Measurements from ENCODE around the gene SPINK1.
"Not testable (repeated sequence)": the region's sequence is repeated elsewhere in the genome, so short reads cannot be mapped to it uniquely, and the experiment has no call there.

Gene SPINK1

DNA sequence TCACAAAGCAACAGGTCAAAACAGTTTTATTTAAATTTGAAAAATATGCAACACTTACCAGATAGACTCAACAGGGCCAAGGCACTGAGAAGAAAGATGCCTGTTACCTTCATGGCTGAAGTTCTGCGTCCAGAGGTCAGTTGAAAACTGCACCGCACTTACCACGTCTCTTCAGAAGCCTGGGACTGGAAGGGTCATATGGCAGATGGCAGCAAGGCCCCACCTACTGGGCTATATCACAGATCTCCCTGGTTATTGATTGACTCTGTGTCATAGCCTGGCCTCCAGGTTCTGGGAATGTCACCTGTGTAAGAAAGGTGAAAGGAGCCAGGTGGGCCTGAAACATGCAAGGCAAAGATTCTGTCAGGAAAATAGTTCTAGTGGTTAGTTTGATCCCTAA is at the start of gene SPINK1:
TSS of gene SPINK1 (minus strand) at position 207 of the 400 bp plus-strand sequence. CDS start at position 113, 94 bp downstream.
- DNase-seq: no peak

DNA sequence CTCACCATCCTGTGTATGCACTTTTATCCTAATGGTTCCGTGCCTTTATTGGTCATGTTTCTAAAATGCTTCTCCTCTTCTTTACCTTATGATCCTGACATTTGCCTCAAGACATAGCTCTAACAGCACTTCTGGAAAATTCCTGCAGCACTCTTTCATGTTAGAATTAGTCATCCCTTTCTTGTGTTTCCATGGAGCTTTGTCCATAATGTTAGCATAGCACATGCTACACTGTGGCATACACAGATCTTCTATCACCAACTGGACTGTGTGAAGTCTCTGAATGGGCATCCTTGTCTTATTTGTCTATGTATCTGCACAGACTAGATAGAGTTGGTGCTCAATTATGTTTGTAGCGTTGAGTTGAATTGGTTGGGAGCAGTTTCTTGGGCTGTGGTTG is 49.0 kb upstream of the SPINK1 start:
- no peak for DNase-seq

GRCh38 chr5:147879784-147880183 is 48.3 kb upstream of the SPINK1 start:
- DNase-seq: no peak

DNA sequence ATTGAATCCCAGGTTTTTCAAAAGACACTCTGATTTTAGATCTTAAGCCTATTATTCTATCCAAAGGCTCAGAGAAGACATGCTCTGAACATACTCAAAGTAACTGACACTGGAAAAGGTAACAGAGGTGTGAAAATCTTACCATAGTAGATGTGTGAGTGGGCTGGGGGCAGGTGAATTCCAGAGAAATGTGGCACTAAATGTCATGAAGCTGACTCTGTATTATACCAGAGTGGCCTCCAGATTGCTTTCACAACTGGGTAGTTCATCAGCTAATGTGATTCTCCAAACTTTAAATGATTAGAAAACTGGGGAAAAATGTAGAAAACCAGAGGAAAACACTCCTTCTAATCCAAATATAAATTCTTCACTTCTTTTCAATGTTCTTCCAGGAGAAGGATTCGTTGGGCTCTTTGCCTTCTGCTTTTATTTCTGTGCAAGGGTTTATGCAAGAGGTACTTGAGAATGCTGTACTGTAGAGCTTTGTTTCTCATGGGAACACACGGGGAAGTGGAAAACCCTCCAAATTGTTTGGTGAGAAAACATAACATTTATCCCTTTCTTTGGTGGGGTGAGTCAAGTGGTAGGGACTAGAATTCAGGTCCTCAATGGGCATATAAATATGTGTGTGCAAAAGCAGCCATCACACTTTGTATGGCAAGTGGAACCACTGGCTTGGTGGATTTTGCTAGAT is 46.7 kb upstream of the SPINK1 start, which contains the start of gene SCGB3A2:
TSS of gene SCGB3A2 (plus strand) at position 646 of the 694 bp plus-strand sequence. CDS start 93 bp downstream, outside the sequence.
- DNase-seq: no peak

DNA sequence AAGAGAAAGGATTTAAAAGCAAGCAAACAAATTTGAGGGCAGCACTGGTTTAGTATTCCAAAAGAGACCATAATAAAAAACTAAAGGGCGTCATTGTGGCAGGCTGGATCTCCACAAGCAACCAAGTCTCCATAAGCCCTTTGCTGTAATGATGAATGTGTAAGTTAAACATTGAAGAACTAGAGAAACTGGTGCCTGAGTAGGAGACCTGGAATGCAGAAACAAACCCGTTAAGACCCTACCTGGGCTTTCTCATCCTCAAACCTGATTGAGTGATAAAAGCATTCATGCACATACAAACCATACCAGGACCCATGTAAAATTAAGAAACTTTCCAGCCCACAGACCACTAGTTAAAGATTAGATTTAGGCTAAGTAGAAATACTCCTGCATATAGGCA is 45.2 kb upstream of the SPINK1 start:
- no peak for DNase-seq

DNA sequence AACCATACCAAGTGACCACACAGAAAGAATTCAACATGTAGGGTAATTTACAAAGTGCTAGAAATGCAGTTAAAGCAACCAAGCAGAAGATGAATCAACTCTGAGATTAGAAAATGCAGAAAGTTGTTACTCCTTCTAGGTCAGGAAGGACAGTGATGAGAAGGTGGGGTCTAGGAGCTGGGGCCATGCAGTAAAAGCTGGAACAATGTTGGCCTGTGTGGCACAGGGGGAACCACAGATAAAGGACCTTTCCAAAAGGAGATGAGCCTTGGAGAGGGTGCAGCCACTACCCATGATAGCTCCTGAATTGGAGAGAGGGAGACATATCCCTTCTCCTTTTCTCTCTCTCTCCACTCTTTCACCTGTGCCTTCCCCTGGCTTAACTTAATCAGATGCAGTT is 44.7 kb upstream of the SPINK1 start:
- DNase-seq: no peak

- DNase-seq: no peak
Observed at GRCh38 chr5:147874910-147875367, 43.5 kb upstream of the SPINK1 start.

DNA sequence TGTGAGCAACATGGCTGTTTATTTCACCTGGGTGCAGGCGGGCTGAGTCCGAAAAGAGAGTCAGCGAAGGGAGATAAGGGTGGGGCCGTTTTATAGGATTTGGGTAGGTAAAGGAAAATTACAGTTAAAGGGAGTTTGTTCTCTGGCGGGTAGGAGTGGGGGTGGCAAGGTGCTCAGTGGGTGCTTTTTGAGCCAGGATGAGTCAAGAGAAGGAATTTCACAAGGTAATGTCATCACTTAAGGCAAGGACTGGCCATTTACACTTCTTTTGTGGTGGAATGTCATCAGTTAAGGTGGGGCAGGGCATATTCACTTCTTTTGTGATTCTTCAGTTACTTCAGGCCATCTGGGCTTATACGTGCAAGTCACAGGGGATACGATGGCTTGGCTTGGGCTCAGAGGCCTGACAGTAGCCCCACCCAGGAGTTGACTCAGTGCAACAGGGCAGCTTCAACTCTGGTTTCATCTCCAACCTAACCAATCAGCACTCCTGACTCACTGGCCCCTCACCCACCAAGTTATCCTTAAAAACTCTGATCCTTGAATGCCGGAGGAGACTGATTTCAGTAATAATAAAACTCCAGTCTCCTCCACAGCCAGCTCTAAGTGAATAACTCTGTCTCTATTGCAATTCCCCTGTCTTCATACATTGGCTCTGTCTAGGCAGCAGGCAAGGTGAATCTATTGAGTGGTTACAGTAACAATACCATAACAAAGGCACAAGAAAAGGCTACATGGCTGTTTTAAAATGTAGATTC is 42.8 kb upstream of the SPINK1 start:
- not testable (repeated sequence) for DNase-seq

DNA sequence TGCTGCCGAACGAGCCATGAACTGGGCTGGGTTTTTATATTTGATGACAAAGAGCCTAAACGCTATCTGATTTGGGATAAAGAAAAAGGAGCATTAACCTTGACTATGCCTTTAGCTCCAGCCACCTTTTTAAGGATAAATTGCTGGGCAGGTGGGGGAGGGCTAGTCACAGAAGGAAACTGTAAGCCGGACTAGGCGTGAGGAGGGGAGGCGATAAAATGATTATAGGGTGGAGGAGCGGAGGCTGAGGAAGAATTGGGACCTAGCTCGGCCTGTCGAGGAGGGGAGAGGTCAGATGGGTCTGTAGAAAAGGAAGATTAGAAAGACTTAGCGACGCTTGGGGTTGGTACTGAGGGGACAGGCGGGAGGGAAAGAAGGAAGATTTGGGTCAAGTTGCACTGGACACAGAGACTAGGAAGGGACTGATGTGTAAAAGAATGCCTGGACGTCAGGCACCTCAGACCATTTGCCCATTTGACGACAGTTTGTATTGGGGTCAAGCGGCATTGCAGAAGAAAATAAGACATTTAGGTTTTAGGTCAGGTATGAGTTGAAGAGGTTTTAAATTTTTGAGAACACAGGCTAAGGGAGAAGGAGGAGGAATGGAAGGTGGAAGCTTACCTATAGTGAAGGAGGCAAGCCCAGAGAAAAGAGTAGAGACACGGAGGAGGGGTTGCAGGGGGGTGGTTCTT is 41.4 kb upstream of the SPINK1 start:
- not testable (repeated sequence) for DNase-seq

DNA sequence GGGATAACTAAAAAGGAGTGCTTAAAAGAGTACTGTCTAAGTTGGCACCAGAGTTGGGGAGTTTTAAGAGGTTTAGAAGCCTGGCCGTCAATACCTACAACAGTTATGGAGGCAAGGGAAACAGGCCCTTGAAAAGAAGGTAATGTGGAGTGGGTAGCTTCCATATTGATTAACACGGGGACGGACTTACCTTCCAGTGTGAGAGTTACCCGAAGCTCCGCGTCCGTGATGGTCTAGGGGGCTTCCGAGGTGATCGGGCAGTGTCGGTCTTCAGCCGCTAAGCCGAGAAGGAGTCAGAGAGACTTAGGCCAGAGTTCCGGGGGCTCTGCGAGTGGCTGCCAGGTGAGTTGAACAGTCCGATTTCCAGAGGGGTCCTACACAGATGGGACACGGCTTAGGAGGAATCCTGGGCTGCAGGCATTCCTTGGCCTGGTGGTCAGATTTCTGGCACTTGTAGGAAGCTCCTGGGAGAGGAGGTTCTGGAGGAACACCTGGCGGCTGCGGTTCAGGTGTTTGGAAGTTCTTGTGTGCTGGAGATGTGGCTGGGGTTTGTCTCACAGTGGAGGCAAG is 40.6 kb upstream of the SPINK1 start:
- DNase-seq: not testable (repeated sequence)

GRCh38 chr5:147869892-147870291 is 38.4 kb upstream of the SPINK1 start:
- not testable (repeated sequence) for DNase-seq

DNA sequence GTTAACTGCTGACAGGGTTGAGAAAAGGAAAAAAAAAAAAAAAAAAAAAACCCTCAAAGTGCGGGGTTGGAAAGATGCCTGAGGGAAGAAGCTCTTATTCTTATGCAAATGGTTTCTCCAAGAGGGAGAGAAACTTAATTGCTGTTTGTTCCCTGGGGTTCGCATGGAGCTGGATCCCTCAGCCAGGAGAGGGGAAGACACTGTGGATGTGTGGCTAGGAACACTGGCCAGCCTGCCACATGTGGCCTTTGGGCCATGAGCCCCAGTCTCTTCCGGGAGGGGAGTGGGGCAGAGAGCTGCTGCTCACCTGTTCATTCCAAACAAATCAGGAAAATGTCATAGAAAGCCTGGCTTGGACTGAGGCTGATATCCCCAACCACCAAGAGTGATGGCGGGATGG is 37.6 kb upstream of the SPINK1 start:
- DNase-seq: no peak

DNA sequence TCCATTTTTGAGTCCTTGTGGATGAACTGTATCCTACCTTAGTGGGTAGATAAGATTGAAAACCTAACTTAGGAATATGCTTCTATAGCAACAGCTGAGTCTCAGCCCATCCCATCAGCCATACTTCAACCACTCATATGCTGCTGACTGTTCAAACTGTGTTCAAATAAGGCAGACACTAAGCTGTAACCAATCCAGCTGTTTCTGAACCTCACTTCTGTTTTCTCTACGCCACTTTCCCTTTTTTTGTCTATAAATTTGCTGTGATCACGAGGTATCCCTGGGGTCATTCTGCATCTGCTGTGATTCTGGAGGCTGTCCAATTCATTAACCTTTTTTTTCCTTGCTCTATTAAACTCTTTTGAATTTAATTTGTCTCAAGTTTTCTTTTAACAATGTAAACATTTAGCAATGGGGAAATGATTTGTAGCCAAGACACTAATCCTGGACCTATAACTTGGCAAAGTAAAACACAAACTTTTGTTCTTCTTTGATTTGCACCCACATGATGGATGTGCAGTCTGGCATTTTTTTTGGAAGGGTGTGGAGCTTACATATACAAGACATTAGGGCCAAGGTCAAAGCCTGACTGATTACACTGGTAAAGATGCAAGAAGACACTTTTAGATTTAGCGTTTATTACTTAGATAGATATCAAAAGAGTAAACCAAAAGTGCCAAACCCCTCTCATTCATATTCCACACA is 32.1 kb upstream of the SPINK1 start:
- DNase-seq: peak in 2 of 3 donors; percentile 9 to 29

DNA sequence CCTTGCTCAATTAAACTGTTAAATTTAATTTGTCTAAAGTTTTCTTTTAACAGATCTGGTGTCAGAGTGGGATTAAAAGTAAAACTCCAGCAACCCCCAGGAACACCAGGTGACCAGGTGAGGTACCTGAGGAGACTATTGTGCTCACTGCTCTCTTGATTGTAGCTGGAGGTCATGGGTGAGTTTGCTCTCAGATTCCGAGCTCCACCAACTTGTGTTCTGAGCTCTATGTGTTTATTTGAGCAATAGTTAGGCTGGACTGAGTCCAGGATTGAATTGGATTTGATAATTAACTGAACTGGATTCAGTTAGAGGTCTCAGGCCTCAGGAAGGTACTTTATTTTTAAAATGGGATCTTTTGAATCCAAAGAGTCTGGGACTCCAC is 29.2 kb upstream of the SPINK1 start:
- no peak for DNase-seq

DNA sequence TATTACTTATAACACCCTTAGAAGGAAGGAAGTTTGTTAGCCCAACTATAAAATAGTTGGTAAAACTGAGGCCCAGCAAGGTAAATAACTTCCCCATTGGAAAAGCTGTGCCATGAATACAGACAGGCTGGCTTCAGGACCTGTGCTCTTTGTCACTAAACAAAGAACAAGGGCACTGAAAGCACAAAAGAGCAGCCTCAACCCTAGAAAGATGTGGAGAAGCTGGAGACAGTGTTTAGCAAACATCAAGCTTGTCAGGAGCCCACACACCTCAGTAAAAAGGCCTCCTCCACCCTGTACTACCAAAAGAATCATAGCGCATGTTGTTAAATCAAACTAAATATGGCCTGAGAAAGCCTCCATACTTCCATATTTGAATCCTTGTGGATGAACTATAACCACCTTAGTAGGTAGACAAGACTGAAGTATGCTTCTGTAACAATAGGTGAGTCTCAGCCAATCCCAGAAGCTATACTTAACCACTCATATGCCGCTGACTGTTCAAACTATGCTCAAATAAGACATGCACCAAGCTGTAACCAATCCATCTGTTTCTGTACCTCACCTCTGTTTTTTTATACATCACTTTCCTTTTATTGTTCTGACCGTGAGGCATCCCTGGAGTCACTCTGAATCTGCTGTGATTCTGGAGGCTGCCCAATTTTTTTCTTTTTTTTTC is 28.6 kb upstream of the SPINK1 start:
- DNase-seq: no peak

DNA sequence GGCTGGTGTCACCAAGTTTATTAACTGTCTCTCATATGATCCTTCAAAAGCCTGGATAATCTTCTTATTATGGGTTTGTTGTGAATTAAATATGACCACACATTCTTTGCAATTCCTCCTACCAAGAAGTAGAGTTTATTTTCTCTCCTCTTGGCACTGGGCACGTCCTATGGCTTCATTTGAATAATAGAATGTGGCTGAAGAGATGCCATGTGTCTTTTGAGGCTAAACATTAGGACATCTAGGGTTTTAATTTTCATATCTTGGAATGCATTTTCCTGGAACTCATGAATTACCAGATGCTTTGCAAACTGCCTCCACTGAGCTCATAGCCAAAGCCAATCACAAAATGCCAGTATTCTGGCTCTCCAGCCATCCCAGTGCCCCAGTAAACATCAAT is 27.1 kb upstream of the SPINK1 start:
- no peak for DNase-seq

GRCh38 chr5:147857302-147858129 is 26.0 kb upstream of the SPINK1 start:
- peak; percentile 65 to 77 (median 65) for DNase-seq

DNA sequence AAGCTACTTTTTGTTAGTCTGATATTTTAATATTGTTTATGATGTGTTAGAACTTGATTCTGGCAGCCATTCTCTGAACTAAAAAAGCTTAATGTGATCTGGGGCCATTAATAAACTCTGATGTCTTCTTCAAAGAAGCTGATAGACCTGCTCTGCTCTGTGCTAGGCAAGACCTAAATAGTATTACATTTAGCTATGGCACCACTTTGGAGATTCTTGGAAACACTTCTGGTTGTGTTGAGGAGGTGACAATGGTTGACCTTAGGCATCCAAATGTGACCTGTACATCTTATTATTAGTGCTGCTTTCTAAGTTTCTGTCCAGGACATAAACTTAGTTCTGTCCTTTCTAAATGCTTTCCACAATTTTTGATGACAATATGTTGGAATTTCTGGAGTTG is 25.3 kb upstream of the SPINK1 start:
- no peak for DNase-seq

GRCh38 chr5:147855774-147856069 is 24.3 kb upstream of the SPINK1 start:
- no peak for DNase-seq

DNA sequence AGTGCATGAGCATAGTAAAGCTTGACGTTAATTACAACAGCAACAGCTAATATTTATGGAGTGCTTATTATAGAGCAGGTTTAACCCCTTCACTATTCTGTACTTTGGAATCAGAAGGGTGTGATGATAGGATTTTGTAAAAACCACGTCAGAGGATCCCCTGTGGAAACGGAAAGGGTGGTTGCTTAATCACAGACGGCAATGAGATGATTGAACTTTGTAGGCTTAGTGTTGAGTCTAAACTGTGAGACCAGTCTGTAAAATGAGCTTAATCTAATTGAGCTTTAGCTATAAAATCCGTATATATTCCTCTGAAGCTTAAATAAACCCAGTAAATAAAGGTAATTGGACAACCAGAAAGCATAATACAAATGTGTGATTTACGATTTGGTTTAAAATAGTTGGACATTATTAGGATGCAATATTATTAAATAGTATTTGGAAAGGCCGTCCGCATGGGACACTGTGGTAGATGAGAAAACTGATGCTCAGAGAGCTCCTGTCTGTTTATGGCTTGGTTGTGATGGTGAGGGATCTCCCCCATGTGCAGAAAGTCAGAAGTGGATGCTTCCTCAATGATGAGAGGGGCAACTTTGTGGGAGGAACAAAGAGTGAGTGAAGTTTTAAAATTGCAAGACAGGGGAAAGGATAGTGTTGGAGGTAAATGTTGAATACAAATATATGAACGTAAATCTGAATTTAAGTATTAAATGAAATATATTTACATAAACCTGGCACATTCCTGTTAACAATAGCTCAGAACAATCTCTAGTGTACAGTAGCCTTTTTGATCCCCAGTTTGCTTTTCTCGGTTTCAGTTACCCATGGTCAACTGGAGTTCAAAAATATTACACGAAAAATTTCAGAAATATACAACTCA is 23.7 kb upstream of the SPINK1 start:
- DNase-seq: no peak
